ENCODE data around the gene SYT5.
"Not testable (repeated sequence)": the region's sequence is repeated elsewhere in the genome, so short reads cannot be mapped to it uniquely, and the experiment has no call there.

Gene SYT5

GRCh38 chr19:55179606-55180484 is at the start of gene SYT5:
Gene SYT5 (minus strand): TSS chr19:55180289. CDS start chr19:55179041, 1,248 bp downstream.
- no peak for DNase-seq (ENCODE audit: low spot score)

- DNase-seq (ENCODE audit: low spot score) = no peak
These were observed 49.7 kb upstream of the SYT5 start for GRCh38 chr19:55229789-55230182.

DNA sequence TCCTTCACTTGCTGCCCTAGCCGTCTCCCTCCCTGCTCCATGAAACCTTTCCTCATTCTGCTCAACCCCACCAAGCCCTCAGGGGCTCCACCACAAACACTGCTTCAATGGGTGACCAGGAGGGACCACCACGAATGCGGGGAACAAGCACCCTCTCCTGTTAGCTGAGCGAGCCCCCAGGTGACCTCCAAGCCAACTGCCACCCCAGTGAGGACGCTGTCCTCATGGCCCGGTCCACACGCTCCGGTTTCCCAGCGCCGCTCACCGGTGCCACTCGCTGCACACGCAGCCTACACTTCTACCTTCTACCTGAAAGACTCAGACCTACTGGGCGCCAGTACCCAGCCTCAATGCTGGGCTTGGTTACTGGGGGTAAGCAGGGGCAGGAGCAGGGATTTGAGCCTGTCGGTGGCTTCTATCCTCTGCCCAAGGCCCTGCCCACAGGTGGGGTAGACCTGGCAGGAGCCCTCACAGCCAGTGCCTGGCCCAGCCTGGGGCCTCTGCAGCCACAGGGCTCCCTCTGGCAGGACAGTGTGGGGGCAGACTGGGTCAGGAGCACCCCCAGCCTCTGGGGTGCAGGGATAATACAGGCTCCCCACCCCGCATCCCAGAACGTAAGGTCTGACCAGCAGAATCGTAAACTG is 49.2 kb upstream of the SYT5 start:
- DNase-seq (ENCODE audit: low spot score) = no peak

DNA sequence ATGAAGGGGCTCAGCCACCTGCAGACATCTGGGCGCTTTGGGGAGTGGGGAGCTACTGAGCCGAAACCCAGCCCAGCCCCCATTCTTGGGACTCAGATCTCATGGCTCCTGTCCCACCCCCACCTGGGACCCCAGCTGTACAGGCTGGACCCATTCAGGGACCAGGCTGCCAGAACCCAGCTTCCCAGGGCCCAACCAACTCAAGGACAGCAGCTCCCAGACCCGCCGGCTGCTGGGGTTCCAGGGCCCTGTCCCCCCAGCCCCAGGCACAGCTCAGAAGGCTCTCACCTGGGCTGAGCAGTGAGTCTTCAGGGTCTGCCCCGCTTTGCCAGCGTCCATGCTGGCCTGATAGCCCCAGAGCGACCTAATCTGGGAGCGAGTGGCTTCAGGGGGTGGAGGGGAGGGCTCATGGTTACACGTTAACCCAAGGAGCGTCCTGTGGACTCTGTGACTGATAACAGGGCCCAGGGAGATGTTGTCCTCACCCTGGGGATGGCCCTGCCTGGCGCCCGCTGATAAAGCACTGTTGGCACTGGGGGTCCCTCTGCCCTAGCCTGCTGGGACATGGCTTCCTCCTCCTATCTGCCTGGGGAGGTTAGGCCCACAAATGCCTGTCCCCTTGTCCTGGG is 48.4 kb upstream of the SYT5 start, which contains the start of gene TMEM86B:
TMEM86B (minus strand) TSS at position 361 of the 629 bp plus-strand sequence; CDS start at position 339, 22 bp downstream.
- DNase-seq (ENCODE audit: low spot score) = no peak

GRCh38 chr19:55228015-55228391 is 47.9 kb upstream of the SYT5 start:
- DNase-seq (ENCODE audit: low spot score) = no peak

DNA sequence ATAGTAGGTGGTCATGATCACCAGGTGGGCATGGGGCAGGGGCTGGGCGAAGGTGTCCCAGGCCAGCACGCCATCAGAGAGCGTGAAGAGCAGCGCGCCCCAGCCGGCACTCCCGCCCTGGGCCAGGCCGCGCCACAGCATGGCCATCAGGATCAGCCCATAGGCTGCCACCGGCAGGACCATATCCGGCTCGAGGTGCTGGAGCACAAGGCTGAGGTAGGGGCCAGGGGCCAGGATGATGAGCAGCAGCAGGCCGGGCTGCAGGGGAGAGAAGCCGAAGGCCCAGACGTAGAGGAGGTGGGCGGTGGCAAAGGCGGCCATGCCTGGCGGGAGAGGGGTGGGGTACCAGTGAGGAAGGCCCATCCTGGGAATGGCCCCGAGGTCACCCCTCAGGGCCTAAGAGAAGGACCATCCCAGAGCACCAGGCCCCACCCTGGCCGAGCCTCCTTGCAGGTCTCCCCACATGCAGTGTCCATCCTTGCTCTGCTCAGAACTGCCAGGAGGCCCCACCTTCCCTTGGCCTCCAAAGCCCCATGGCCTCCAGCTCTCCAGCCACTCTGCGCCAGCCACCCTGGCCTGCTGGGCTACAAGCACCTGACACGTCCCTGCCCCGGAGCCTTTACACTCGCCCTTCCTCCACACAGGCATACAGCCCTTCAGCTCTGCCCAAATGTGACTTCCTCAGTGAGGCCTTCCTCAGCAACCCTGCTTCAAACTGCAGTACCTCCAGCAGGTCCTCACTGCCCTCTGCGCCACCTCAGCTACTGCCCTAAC is 47.3 kb upstream of the SYT5 start:
- DNase-seq (ENCODE audit: low spot score) = no peak

DNA sequence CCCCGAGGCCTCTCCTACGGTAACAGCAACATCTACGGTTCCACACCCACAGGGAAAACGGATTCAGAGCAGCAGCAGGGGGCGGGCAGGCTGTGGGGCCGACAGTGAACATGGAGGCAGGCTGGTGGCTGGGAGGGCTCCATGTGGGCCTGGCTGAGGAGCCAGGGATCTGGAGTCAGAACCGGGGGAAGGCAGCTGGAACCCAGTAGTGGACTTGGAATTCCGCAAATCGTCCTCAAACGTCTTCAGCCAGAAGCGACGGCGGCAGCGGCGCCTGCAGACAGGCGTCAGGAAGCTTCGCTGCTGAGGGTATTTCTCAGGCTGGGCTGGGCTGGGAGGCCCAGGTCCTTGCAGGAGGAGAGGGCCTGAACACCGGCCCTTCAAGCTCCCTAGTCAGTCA is 46.7 kb upstream of the SYT5 start:
- no peak for DNase-seq (ENCODE audit: low spot score)

DNA sequence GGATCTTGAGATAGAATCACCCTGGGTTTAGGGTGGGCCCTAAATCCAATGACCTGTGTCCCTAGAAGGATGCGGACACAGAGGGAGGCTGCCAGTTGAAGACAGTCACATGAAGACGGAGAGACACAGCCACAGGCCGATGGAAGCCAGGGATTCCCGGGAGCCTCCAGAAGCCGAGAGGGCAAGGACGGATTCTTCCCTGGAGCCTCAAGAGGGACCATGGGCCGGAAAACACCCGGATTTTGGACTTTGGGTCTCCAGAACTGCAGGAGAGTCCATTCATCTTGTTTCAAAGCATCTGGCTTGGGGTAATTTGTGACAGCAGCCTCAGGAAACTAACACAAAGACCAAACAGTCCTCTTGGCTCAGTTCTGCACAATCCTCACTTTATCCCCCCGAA is 46.2 kb upstream of the SYT5 start:
- no peak for DNase-seq (ENCODE audit: low spot score)

DNA sequence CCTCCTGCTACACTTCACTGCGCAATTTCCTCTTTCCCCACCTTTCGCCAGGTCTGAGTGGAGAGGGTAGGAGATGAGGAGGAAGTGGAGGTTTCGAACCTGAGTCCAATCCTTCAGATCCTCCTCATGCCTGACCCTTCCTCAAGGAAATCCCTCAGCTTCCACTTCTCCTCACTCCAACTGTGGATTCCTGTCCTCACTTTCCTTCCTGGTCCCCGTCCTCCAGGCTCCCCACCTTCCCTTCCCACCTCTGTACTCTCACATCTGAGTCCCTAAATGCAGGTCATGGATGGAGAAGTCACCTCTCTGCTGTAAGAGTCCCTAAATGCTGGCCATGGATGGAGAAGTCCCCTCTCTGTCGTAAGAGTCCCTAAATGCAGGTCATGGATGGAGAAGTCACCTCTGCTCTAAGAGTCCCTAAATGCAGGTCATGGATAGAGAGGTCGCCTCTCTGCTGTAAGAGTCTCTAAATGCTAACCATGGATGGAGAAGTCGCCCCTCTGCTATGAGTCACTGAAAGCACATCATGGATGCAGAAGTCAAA is 45.4 kb upstream of the SYT5 start:
- DNase-seq (ENCODE audit: low spot score) = no peak

DNA sequence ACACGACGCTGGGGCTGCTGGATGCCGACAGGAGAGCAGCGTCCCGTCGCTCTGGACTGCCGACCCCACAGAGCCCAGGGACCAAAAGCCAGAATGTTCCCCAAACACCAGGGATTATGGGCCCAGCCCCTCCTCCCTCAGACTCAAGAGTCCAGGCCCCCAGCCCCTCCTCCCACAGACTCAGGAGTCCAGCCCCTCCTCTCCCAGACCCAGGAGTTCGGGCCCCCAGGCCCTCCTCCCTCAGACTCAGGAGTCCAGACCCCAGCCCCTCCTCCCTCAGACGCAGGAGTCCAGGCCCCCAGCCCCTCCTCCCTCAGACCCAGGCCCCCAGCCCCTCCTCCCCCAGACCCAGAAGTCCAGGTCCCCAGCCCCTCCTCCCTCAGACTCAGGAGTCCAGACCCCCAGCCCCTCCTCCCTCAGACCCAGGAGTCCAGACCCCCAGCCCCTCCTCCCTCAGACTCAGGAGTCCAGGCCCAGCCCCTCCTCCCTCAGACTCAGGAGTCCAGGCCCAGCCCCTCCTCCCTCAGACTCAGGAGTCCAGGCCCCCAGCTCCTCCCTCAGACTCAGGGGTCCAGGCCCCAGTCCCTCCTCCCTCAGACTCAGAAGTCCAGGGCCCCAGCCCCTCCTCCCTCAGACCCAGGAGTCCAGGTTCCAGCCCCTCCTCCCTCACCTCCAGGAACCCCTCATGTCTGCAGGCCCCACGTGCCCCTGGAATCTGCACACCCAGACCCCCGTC is 44.8 kb upstream of the SYT5 start:
- DNase-seq (ENCODE audit: low spot score) = not testable (repeated sequence)

- DNase-seq (ENCODE audit: low spot score) = no peak
These were observed 44.1 kb upstream of the SYT5 start for GRCh38 chr19:55224038-55224665.

GRCh38 chr19:55223291-55224037 is 43.4 kb upstream of the SYT5 start:
- no peak for DNase-seq (ENCODE audit: low spot score)

DNA sequence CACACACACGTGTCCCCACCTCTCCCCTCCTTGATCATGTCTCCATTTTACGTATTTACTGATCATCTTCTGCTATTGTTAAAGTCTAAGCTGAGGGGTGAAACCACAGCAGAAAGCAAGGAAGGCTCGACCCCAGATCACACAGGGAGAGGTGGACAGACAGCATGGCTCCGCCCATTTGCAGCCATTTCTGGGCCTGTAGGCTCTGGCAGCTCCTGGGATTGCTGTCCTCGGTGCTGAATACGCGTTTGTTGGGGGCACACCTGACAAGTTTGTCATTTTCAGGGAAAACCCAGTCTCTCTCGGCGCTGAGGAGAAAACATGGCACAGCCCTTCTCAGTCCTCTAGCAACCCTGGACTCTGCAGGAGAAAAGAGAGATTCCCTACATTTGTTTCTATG is 40.4 kb upstream of the SYT5 start:
- no peak for DNase-seq (ENCODE audit: low spot score)

DNA sequence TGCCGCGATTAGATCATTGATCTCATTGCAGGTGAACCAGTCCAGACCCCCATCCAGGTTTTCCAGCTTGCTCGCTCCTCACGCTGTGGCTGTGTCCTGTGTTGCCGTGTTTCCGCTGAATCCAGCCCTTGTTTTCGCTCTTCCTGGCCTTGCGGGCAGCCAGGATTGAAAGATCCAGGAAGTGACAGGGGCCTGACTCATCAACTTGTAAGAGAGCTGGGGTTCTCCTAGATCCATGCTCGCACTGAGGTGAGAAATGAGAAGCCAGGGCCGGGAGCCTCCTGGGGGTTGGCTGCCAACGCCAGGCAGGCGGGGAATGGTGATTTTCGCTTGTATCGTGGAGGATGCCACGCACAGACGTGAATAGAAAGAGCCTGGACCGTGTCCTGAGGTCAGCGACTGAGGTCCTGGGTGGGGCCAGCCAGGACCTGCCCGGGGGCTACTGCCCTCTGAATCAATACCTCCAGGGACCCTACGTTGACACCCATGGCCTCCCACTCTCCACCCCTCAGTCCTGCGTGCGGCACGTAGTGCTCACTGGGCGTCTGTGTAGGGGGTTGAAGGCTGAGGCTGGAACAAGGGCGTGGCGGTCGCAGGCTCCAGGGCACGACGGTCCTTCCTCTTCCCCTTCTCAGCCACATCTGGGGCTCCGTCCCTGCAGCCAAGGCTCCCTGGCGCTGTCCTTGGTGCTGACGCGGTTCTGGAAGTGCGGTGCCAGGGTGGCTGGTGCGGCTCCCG is 36.5 kb upstream of the SYT5 start:
- DNase-seq (ENCODE audit: low spot score) = peak; percentile 98

- no peak for DNase-seq (ENCODE audit: low spot score)
These were observed 33.5 kb upstream of the SYT5 start for GRCh38 chr19:55213547-55213946.

DNA sequence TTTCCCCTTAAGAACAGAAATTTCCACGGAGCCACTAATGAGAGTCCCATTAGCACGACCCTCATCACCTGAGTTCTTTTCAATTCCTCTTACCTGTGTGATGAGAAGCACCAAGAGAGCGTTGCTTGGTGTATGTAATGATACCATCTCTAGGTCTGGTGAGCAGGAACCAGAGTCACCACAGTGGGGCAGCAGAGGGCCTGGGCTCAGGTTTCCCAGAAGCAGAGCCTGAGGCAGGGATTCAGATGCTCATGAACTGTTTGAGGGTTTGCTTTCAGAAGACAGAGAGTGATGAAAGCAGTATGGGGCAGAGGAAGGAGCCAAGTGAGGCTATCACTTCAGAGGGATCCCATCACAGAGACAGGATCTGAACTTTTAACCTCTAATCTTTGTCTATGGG is 32.4 kb upstream of the SYT5 start:
- DNase-seq (ENCODE audit: low spot score) = no peak

GRCh38 chr19:55209693-55210472 is 29.8 kb upstream of the SYT5 start:
- DNase-seq (ENCODE audit: low spot score) = peak; percentile 91

- no peak for DNase-seq (ENCODE audit: low spot score)
These were observed 29.0 kb upstream of the SYT5 start, which contains the start of gene PTPRH for GRCh38 chr19:55208880-55209692. Gene PTPRH (minus strand): TSS chr19:55209501. CDS start chr19:55209433, 68 bp downstream.
